H1 (cell line): Measurements from ENCODE around the gene SEMA3E. TPM values are rescaled to one million over a fixed set of nuclear protein-coding genes. Genes with fewer than 3 reads are reported as not detected.

Experiments used
- CHD2 ChIP-seq: IDR thresholded peaks from 2 replicates; pipeline ENCODE4 v1.6.1; 2012; ENCODE audit warnings: low read length, improper control_type of control experiment
- HDAC2 ChIP-seq, 2 experiments: fragments of 300-600 bp in 1 of 2; sonication (generic) in 1 of 2; IDR thresholded peaks; 2 replicates each; pipeline ENCODE4 v1.6.1; 2011 to 2012; ENCODE audit warnings: low read depth in 2 of 2, low read length in 2 of 2, mild to moderate bottlenecking in 2 of 2, moderate library complexity in 2 of 2, borderline replicate concordance in 1 of 2, inconsistent platforms in 1 of 2
- HDAC6 ChIP-seq: IDR thresholded peaks from one replicate; pipeline ENCODE4 v1.7.1; 2012; ENCODE audit warnings: low read depth, mild to moderate bottlenecking, inconsistent platforms, low read length, moderate library complexity
- MAFK ChIP-seq: IDR thresholded peaks from 2 replicates; pipeline ENCODE4 v1.6.1; 2012; ENCODE audit warnings: low read depth, mild to moderate bottlenecking, improper control_type of control experiment, low read length
- POLR2AphosphoS5 ChIP-seq: IDR thresholded peaks from 2 replicates; pipeline ENCODE4 v1.6.1; 2011; ENCODE audit warnings: low read depth, low read length
- SIN3A ChIP-seq, 2 experiments: IDR thresholded peaks in 1 of 2; conservative IDR thresholded peaks in 1 of 2; 2 replicates each; pipeline ENCODE4 v1.6.1; 2011 to 2012; ENCODE audit warnings: low read length in 2 of 2, improper control_type of control experiment in 1 of 2, low read depth in 1 of 2, mild to moderate bottlenecking in 1 of 2
- SP1 ChIP-seq: IDR thresholded peaks from 2 replicates; pipeline ENCODE4 v1.6.1; 2011; ENCODE audit warnings: low read depth, low read length
- YY1 ChIP-seq: IDR thresholded peaks from 2 replicates; pipeline ENCODE4 v1.6.1; 2011; ENCODE audit warnings: low read depth, mild to moderate bottlenecking, low read length
- polyA plus RNA-seq, 7 experiments: library from polyadenylated mRNA; depleted of rRNA in 3 of 7; stranded (reverse) in 5 of 7; unstranded in 2 of 7; fragments of >200 nt in 5 of 7; fragments of 200-250 nt in 2 of 7; gene quantifications; 1 replicate in 5 of 7; 2 replicates in 1 of 7; 4 replicates in 1 of 7; pipeline versions ENCODE4 v1.2.1 to v1.2.3, GENCODE V29; 2011 to 2013; ENCODE audit warnings: missing spikeins in 2 of 7, mixed read lengths in 2 of 7
- total RNA-seq: library from RNA; stranded (reverse); fragmentation: NEBNext Ultra II Directional; extraction: Animal tissue kit (Norgen Biotek cat#: 25700); gene quantifications from 2 replicates; pipeline ENCODE4 v1.2.1, GENCODE V29; 2021

Gene SEMA3E
- total and polyA plus RNA-seq, 2 of the 8 experiments (the other 6 are each of a cell fraction or from before 2014, with no cell fraction given): 0.93 to 0.94 TPM

GRCh38 chr7:83548250-83548649 is 100.7 kb downstream of the SEMA3E start (continued):
- no peak for TF ChIP-seq YY1
- TF ChIP-seq SP1: no peak
- TF ChIP-seq POLR2AphosphoS5: no peak
- TF ChIP-seq CHD2: no peak
- TF ChIP-seq HDAC6: no peak
- no peak for TF ChIP-seq HDAC2 (IDR thresholded peaks at IDR 0.05; ENCODE audit: borderline replicate concordance in 1 of 2, low read depth in 2 of 2, low read length in 2 of 2)
- TF ChIP-seq SIN3A (conservative IDR thresholded peaks at IDR 0.05 in 1 of 2, IDR thresholded peaks at IDR 0.05 in 1 of 2; ENCODE audit: low read depth in 1 of 2, low read length in 2 of 2): no peak
- no peak for TF ChIP-seq MAFK
